ENCODE data around the gene SERPINB1.

DNA sequence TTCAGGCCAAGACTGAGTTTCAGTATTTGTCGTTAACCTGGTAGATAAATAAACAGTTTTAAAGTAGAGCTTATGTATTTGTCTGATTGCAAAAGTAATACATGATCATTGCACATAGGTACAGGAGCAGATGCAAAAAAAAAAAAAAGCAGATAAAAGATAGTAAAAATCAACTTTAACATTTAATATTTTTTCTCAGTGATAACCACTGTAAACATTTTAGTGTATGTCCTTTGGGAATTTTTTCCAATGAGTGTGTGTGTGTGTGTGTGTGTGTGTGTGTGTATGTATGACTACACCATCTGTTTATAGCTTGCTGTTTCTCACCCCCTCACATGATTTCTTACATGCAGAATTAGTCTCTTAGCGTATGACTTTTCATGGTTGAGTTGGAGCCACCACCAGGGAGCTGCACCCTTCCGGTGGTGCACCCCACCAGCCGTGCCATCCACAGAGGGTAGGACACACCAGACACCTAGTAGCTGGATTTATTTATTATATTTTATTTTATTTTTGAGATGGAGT, 50.2 kb downstream of the SERPINB1 start:
- TF ChIP-seq POLR2AphosphoS5 (IDR thresholded peaks at IDR 0.05; ENCODE audit: borderline replicate concordance, low read depth, low read length), result no peak
- no peak for TF ChIP-seq EZH2 (IDR thresholded peaks at IDR 0.05)
